HG02571 (cell line): ENCODE measurements around the gene ECT2.
"Not testable (repeated sequence)": the region's sequence is repeated elsewhere in the genome, so short reads cannot be mapped to it uniquely, and the experiment has no call there.

Experiments used
- ATAC-seq: cut with Tn5 transposase; IDR thresholded peaks from one replicate; pipeline ENCODE4 v1.9.1; 2021; ENCODE audit warnings: mild to moderate bottlenecking, moderate library complexity; ENCODE audit not compliant: unreplicated experiment

The ECT2 gene

DNA sequence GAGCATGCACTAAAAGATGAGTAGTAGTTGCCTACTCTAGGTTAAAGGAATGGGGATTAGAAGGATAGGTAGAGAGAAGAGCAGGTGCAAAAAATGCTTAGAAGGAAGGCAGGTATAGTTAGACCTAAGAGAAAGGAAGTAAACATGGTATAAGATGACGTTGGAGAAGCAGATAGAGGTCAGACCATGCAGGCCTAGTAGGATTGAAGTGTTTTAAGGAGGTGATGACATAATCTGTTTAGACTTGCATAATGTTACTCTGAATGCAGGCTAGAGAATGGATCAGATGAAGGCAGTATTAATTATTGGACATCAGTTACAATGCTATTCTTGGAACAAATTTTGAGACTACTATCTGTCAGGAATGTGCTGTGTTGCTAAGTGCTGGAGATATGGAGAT lies 11.1 kb upstream of the ECT2 start:
- no peak for ATAC-seq

DNA sequence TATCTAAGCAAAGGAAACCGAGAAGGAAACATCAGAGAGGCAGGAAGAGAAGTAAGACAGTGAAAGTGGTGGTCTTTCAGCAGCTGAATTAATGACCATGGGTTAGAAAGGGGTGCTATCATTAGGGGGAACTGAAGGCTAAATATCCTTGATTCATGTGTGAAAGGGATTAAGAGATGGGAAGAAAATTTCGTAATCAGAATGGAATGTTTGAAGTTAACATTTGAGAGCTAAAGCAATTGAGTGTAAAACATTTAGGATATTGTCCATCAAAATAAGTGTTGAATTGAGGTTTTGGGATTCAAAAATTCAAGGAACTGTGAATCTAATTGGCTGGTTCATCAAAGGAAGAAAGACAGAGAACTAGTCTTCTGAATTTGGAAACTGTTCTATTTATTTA lies 4.1 kb upstream of the ECT2 start:
- ATAC-seq: no peak

DNA sequence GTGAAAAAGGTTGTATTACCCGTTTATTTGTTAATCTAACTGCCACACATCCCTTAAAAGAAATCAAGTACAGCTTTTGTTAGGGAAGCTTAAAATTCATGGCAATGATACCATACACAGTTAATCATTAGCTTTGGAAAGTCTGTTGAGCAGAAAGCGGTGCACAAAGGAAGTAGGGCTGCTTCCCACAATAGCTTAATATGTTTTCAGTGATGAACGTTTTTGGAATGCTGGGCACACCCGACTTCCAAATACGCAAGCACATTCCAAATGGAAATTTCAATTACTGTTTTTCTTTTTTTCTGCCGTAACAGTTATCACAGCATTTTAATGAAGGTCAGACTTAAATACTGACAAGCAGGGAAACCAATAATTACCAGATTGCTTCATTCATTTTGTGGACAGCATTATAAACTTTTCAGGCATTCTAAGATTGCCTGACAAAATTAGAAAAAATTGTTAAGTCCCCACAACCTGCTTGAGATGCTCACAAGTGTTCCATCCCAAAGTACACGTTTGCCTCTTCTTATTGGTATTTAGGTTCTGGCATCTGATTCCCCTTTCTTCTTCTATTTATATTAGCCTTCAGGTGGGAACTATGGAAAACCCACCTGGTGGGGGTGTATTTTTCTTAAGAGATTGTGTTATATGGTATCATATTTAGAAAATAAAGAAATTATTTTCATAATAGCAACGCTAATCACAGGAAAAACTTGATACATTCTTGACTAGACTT lies 1.1 kb upstream of the ECT2 start:
- no peak for ATAC-seq

DNA sequence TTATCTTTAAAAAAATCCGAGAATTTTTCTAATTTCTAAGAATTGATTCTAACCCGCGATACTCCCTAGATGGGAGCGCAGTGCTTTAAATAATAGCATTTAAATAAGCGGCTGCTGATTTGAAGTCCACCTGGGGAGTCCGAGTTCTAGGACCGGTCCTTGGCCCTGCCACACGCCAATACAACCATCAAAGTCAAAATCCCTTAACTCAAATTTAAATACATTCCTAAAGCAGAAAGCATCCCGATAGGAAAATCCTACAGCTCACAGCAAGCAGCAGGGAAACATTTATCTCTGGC lies 508 bp upstream of the ECT2 start:
- no peak for ATAC-seq

DNA sequence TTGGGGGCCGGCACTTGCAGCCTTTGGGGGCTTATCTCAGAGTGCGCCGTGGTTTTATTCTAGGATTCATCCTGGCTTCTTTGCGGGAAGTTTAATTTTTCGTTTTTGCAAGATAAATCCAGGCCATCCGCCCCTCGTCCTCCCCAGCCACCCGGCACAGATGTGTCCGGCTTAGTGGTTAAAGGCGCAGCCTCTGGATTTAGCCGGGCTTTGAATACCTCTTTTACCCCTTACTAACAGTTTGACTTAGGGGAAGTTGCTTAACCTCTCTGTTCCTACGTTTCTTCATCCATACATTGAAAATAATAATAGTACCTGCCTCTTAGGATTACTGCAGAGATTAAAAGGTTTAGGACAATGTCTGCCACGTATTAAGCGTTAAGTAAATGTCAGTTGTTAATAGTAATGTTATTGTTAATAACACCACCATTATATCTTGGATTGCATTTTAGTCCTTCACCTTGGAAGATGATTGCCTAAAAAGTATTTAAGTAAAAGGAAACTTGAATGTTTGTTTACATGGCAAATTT lies 714 bp downstream of the ECT2 start:
- ATAC-seq: peak; percentile 15

DNA sequence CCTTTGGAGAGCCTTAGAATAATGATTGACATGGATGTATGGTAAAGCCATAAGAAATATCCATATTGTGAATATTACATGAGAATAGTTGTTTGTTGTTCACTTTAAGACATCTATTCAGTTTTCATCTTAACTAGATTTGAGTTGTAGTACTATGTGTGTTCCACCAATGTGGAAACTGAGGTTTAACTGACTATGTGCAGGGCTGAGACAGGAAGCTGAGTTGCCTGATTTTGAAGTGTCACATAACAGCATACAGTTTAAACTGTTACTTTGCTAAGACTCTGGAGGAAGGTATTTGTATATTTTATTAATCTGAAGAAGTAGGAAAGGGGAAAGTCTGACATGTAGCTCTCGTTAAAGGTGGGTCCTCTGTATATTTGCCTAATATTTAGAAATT lies 2.1 kb downstream of the ECT2 start:
- ATAC-seq: no peak

DNA sequence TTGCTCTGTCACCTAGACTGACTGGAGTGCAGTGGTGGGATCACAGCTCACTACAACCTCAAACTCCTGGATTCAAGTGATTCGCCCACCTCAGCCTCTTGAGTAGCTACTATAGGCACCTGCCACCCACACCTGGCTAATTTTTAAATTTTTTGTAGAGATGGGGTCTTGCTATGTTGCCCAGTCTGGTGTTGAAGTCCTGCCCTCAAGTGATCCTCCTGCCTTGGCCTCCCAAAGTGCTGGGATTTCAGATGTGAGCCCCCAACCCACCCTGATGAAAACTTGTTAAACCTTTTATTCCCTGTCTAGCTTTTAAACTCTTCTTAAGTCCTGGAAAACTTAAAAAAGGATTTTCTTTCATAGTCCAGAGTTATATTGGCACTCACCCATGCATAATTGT lies 2.6 kb downstream of the ECT2 start:
- no peak for ATAC-seq

DNA sequence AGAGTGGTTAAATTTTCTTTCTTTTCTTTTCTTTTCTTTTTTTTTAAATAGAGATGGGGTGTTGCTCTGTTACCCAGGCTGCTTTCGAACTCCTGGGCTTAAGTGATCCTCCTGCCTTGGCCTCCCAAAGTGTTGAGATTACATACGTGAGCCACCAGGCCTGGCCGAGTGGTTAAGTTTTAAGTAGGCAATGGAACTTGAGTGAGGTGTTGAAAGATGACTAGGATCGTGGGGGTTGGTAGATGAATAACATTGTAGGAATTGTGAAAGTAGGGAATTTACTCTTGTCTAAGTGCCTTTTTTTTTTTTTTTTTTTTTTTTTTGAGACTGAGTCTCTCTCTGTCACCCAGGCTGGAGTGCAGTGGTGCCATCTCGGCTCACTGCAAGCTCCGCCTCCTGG lies 9.9 kb downstream of the ECT2 start:
- ATAC-seq: not testable (repeated sequence)

DNA sequence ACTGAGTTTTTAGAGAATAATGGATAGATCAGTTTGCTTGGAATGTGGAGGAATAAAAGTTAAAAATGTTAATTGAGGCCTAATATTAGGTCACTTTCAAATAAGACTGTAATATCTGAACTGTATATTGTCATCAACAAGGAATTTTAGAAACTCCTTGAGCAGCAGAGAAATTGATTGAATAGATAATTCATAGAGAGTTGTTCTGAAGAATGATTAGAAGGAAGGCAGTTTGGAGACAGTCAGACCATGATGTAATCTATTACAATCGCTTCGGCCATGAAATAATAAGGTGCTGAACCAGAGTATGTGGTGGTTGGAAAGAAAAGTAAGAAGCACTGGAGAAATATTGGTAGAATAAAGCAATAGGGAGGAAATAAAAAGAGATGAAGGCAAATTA lies 15.7 kb downstream of the ECT2 start:
- no peak for ATAC-seq

DNA sequence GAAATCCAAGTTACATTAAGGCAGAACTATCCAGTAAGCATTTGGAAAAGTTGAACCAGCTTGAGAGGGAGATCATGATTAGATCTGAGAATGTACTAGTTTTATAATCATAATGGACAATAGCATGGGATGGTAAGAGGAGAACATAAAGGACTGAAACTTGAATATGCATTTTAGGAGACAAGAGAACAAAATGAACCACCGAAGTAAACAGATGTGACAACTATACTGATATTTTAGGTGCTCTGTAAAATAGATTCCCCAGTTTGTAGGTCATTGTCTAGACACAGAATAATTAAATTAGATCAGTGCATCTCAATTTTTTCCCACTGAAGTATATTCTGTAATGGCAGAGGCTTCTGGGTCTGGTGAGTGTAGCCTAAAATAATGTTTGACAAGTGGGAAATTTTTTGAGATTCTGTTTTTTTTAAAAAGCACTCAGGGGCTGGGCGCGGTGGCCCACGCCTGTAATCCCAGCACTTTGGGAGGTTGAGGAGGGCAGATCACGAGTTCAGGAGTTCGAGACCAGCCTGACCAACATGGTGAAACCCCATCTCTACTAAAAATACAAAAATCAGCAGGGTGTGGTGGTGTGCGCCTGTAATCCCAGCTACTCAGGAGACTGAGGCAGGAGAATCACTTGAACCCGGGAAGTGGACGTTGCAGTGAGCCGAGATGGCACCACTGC lies 16.3 kb downstream of the ECT2 start:
- ATAC-seq: no peak

DNA sequence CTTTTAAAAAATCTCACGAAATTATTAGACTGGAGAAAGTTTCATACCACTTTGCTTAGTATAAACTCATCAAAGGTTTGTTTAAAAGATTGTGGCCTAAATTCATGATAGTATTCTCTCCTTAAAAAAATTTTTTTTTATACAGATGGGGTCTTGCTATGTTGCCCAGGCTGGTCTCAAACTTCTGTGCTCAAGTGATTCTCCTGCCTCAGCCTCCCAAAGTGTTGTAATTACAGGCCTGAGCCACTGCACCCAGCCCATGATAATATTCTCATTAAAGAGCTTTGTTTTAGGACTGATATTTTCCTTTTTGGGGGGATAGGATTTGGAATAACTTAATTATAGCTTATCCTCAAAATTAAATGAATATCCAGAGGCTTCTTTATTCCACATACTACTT lies 19.9 kb downstream of the ECT2 start:
- ATAC-seq: no peak

DNA sequence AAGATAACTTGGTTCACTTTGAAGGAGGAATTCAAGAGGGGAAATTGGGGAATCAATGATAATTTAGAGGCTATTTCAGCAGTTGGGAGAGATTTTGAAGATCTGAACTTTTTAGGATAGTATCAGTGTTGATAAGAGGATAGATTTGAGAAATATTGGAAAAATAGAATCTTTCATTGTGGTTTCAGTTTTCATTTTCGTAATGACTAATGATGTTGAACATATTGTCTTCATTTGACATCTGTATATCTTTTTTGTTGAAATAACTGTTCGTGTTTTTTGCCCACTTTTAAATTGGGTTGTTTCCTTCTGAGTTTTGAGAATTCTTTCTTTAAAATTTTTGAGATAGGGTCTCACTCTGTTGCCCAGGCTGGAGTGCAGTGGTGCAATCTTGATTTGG lies 21.1 kb downstream of the ECT2 start:
- no peak for ATAC-seq

DNA sequence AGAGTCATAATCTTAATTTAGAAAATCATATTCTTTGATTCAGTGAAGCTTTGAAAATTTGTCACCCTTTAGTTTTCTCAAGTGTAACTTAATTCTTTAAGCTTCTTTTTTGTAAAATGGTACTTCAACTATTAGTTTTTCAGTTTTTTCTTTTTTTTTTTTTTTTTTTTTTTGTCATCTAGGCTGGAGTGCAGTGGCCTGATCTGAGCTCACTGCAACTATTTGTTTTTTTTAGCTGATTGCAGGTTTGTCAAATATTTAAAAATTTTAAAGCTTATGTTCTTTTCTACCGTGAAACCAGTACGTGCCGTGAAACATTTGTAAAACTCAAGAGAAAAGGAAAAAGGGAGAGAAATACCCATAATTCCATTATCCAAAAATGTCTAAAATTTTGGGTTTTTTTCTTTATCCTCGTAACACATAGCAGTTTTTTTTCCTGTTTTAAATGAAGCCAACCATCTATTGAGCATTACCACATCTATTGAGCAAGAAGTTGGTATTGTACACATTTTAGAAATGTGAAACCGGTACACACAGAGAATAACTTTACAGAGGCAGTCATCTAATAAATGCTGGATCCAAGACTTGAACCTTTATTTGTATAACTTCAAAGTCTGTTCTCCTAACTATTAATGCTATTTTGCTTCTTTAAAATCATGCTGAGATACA lies 25.7 kb downstream of the ECT2 start:
- no peak for ATAC-seq

DNA sequence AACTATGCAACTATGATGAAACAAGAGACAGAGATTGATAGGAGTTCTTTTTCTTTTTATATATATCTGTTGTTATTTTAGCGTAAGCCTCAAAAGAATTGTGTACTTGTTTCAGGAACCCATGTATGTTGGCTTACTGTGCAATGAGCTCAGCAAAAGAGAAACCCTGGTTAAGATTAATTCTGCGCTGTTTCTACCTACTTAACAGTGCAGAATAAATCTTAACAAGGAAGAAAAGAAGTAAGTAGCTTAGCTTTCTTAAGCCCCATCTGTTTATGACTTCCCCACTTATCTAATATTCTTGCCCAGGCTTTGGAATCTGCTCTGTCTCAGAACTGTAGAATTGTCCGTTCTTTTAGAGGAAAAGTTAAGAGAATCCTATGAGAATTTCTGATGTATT lies 27.4 kb downstream of the ECT2 start:
- no peak for ATAC-seq

DNA sequence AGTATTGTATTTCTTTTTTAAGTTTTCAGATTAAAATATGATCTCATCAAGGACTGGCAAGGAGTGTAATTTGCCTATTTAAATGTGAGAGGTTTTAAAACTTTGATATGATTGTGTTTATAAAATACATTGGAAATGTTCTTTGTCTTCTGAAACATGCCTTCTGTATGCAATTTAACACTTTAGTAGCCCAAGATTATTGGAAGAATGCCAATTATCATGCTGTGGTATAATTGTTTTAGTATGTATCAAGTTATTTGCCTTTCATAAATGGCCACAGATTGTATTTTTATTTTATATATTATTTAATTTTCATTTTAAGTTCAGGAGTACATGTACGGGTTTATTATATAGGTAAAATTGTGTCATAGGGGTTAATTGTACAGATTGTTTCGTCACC lies 31.7 kb downstream of the ECT2 start:
- ATAC-seq: no peak

DNA sequence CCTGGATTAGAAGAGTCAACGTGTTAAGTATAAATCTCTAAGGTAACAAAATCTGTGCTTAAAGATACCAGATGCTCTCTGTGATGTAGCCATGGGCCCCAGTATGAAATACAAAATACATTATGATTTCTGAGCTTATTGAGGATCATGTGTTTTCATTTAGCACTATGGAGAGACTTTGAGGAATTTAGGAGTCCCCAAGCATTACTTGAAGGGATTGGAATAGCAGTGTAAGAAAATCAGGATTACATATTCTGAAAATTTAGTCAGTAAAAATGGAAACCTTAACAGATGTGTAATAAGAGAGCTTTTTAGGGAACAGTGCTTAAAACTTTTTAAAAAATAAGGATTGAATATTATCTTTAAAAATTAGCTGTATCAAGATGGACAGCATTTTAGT lies 35.5 kb downstream of the ECT2 start:
- no peak for ATAC-seq

DNA sequence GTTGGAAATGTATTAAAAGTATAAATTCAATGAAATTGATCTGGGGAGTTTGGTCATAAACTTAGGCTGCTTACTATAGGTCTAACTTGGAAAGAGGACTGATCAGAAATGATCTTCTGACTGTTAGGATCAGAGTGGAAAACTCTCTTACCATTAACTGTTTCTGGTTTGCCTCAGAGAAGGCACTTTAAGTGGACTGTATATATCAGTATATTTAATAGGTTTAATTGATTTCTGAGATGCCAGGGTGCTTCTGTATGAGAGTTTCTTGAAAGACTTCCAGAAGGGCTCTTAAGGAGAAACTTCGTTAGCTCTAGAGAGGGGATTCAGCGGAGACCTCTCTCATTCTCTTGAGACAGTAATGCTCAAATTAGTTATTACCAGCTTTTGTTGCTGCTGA lies 36.5 kb downstream of the ECT2 start:
- no peak for ATAC-seq

DNA sequence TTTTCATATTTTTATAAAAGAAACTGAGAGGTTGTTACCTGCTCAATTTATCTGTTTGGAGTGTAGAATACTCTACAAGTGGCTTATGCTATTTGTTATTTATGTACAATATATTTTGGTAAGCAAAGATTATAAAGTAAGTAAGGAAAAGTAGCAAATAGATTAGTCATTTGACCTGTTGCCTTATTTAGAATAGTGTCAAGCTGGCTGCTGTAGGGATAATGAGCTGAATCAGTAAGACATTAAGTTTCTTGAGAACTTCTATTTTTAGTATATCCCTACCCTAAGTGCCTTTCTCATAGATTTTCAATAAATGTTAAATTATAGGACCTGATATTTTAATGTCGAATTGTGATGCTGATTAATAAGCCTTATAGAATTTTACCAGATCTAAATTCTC lies 37.2 kb downstream of the ECT2 start:
- no peak for ATAC-seq

DNA sequence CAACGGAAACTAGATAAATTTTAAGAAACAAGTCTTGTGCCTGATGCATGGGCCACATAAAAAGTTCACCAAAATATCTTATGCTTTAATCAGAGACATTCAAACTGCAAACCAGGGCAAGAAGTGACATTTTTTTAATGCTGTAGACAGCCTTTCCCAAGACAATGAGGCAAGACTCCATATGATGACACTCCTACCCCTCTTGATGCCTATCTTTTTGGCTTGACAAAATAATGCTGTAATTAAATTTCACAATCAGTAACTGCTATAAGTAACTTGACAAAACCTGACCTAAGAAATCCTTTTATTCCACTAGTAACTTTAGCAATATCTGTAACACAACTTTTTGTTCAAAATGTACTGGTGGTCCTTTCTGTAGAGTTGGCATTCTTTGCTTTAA lies 48.7 kb downstream of the ECT2 start:
- no peak for ATAC-seq

DNA sequence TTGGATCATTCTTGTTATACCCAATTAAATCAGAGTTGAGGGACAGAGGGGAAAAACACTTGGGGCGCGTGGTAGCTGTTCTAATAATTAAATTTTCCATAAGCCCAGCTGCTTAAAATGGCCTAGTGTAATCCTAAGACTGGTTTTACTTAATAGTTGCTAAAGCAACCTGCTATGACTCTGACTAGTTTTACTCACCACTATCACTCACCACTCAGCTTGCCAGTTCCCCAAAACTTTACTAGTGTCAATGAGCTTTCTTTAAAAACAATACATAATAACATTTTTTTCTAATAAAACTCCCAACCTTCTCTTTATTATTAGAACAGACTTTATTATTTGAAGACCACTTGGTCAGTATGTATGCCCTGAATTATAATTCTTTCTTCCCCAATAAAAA lies 49.6 kb downstream of the ECT2 start:
- ATAC-seq: no peak

DNA sequence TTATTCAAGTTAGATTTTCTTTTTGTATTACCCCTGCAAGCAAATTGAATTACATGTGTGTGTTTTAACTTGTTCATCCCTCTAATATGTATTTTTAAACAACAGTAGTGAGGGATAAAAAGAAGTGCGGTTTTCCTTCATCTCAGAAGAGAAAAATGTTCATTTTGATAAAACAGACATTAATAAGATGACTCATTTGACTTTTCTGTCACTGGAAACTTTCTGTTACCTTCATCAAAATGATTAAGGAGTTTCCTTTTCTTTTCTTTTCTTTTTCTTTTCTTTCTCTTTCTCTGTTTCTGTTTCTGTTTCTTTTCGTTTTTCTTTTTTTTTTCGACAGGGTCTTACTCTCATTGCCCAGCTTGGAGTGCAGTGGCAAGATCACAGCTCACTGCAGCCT lies 53.0 kb downstream of the ECT2 start:
- no peak for ATAC-seq

DNA sequence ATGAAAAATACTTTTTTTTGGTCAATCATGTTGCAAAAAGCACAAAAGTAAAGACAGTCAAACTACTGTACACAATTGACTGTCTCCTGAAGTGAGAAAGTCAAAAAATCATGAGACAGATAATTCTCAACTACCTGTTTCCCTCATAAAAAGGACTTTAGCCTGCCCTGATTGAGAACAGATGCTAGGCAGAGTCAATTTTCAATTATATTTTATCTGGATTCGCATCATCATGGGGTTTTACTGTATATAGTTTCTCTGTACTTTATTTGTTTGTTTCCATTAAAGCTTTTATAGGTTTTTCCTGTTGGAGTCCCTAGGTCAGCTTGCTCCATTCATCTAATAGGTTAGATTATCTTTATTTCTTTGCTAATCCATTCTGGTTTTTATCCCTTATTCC lies 53.8 kb downstream of the ECT2 start:
- no peak for ATAC-seq
